ENCODE results near the gene TM4SF1. TPM values are rescaled to one million over a fixed set of nuclear protein-coding genes. Genes with fewer than 3 reads are reported as not detected.

The TM4SF1 gene
- total and polyA plus RNA-seq, 2 donors (not counting 3 experiments of a cell fraction or from before 2014, with no cell fraction given): 559 to 1,407 TPM

GRCh38 chr3:149371001-149371722 is 6.3 kb downstream of the TM4SF1 start:
- Histone ChIP-seq H2AFZ (ENCODE audit: low read depth, low read length) (no peak overlapping the region), H3K36me3 (ENCODE audit: control insufficient read depth in 2 of 2, extremely low read depth in 1 of 2, insufficient read depth in 2 of 2, low read length in 2 of 2) (peaks cover 22 to 41% of the 10 kb centered on the region in 2 experiments), H3K9me3 (replicated peaks; ENCODE audit: control insufficient read depth, insufficient read depth, low read length) (no peaks in the 10 kb centered on the region), H3K9me1 (replicated peaks; ENCODE audit: control insufficient read depth, extremely low read depth, insufficient read depth, low read length) (no peaks in the 10 kb centered on the region), H3K27ac (ENCODE audit: insufficient read depth, low read depth, low read length) (peak overlapping the region; percentile 90), H3K27me3 (ENCODE audit: control insufficient read depth in 2 of 2, insufficient read depth in 2 of 2, low read length in 2 of 2) (no peaks in the 10 kb centered on the region), H4K20me1 (replicated peaks; ENCODE audit: control insufficient read depth, extremely low read depth, insufficient read depth, low read length) (no peaks in the 10 kb centered on the region), H3K79me2 (ENCODE audit: control insufficient read depth, insufficient read depth, low read length) (peaks cover 45% of the 10 kb centered on the region), H3K9ac (replicated peaks; ENCODE audit: extremely low read depth, insufficient read depth, low read length) (peak overlapping the region; percentile 97), H3K4me2 (ENCODE audit: insufficient read depth, low read length) (peak overlapping the region; percentile 94), H3K4me1 (ENCODE audit: control insufficient read depth, extremely low read depth, insufficient read depth, low read length) (peaks cover 84% of the 10 kb centered on the region), H3K4me3 (replicated peaks in 1 of 3; ENCODE audit: insufficient read depth in 1 of 3, low read depth in 1 of 3, low read length in 3 of 3) (peak overlapping the region in 1 of 3 experiments; percentile 98)
- DNase-seq (ENCODE audit: low read depth, low spot score) (peak; percentile 97), FAIRE-seq (peak; percentile 82)
- CTCF ChIA-PET: interaction anchor here (0.7 to 9.7 kb wide), 16 partner anchors 9 to 416 kb away, joined by 3 to 125 read pairs (median 8); partner anchors contain the start of gene TM4SF18
- POLR2A ChIA-PET: interaction anchor here (0.7 to 2.3 kb wide), 14 partner anchors 14 to 416 kb away, joined by 3 to 21 read pairs (median 5); partner anchors contain the start of gene TM4SF18
- BruUV-seq (replicated peaks): TSS peak; percentile 60
- TF ChIP-seq FOS (IDR thresholded peaks at IDR 0.05; ENCODE audit: borderline replicate concordance, insufficient read depth, low read length) (peak; percentile 37), EZH2 (IDR thresholded peaks at IDR 0.05; ENCODE audit: borderline replicate concordance, low read depth, low read length, severe bottlenecking) (no peak), POLR2A (IDR thresholded peaks at IDR 0.05; ENCODE audit: low read depth, low read length) (no peak), POLR2AphosphoS5 (IDR thresholded peaks at IDR 0.05; ENCODE audit: insufficient read depth, low read depth, low read length) (peak; percentile 51), MAX (IDR thresholded peaks at IDR 0.05; ENCODE audit: insufficient read depth, insufficient read length) (no peak), GATA2 (IDR thresholded peaks at IDR 0.05; ENCODE audit: insufficient read depth, insufficient read length, low read depth, low read length) (peak; percentile 63), JUN (IDR thresholded peaks at IDR 0.05; ENCODE audit: borderline replicate concordance, insufficient read depth, insufficient read length, low read depth) (peak; percentile 78), MYC (IDR thresholded peaks at IDR 0.05; ENCODE audit: low read depth, low read length) (no peak)
- TF ChIP-seq, protein P1, sequence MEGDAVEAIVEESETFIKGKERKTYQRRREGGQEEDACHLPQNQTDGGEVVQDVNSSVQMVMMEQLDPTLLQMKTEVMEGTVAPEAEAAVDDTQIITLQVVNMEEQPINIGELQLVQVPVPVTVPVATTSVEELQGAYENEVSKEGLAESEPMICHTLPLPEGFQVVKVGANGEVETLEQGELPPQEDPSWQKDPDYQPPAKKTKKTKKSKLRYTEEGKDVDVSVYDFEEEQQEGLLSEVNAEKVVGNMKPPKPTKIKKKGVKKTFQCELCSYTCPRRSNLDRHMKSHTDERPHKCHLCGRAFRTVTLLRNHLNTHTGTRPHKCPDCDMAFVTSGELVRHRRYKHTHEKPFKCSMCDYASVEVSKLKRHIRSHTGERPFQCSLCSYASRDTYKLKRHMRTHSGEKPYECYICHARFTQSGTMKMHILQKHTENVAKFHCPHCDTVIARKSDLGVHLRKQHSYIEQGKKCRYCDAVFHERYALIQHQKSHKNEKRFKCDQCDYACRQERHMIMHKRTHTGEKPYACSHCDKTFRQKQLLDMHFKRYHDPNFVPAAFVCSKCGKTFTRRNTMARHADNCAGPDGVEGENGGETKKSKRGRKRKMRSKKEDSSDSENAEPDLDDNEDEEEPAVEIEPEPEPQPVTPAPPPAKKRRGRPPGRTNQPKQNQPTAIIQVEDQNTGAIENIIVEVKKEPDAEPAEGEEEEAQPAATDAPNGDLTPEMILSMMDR (IDR thresholded peaks at IDR 0.05; ENCODE audit: extremely low read depth in 1 of 2, insufficient read depth in 1 of 2, low read depth in 1 of 2, low read length in 2 of 2): peak; percentile 21 to 41
- intact Hi-C loops (cut with micrococcal nuclease): loop anchor here (1.0 to 10.0 kb wide), 9 partner anchors 19 to 416 kb away; partner anchors contain the start of gene WWTR1
- dilution Hi-C loops (cut with MboI; ENCODE audit: extremely low pct_ligation_motif_present, low sequenced_read_pairs): no loop called here

Measured in endothelial cell of umbilical vein (primary cell).